GM10248 (cell line): ENCODE results near the gene MYL10.
"Not testable (repeated sequence)": the region's sequence is repeated elsewhere in the genome, so short reads cannot be mapped to it uniquely, and the experiment has no call there.

Experiments used
- CTCF ChIA-PET: fragments of 300-600 bp; sonication (Branson Sonifier 250); formaldehyde crosslinking; extraction: SDS; loops from one replicate; lab custom pipeline; 2021; ENCODE audit warnings: antibody characterized with exemption; lab: Yijun Ruan, JAX
- POLR2A ChIA-PET: fragments of 350-650 bp; sonication (Branson Sonifier 250); formaldehyde crosslinking; extraction: SDS; loops from one replicate; lab custom pipeline; 2020; ENCODE audit warnings: antibody characterized with exemption; lab: Yijun Ruan, JAX
- DNase-seq: peaks from one replicate; pipeline ENCODE4 v3.0.0; 2012; ENCODE audit errors: extremely low spot score
- TF ChIP-seq, protein P1 (sequence below): IDR thresholded peaks from 2 replicates; pipeline ENCODE4 v1.5.1; 2012; ENCODE audit warnings: mild to moderate bottlenecking, low read depth; ENCODE audit errors: extremely low read depth, missing control alignments, control extremely low read depth

MYL10 gene

DNA sequence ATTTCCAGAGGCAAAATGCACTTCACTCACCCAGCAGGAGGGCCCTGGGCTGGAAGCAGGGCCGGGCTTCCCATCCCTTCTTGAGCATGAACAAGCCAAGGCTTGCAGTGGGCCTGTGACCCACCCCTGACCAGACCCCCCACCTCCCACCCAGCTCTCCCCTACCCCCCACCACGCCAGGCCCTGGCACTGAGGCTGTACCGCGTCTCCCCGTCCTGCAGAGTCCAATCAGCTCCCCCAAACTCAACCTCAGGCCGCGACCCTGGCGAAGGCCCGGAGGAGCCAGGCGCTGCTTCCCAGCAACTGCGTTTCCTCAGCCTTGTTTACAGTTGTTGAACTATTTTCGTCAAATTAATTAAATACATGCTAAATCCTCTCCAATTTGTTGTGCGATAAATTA lies 16.9 kb upstream of the MYL10 start:
- TF ChIP-seq, protein P1, sequence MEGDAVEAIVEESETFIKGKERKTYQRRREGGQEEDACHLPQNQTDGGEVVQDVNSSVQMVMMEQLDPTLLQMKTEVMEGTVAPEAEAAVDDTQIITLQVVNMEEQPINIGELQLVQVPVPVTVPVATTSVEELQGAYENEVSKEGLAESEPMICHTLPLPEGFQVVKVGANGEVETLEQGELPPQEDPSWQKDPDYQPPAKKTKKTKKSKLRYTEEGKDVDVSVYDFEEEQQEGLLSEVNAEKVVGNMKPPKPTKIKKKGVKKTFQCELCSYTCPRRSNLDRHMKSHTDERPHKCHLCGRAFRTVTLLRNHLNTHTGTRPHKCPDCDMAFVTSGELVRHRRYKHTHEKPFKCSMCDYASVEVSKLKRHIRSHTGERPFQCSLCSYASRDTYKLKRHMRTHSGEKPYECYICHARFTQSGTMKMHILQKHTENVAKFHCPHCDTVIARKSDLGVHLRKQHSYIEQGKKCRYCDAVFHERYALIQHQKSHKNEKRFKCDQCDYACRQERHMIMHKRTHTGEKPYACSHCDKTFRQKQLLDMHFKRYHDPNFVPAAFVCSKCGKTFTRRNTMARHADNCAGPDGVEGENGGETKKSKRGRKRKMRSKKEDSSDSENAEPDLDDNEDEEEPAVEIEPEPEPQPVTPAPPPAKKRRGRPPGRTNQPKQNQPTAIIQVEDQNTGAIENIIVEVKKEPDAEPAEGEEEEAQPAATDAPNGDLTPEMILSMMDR, result no peak
- POLR2A ChIA-PET, result no interaction called here
- DNase-seq, result peak; percentile 10
- CTCF ChIA-PET, result no interaction called here

- peak; percentile 6 for DNase-seq
- ChIA-PET CTCF (no interaction called here), POLR2A (no interaction called here)
- TF ChIP-seq, protein P1, result no peak
Measured at GRCh38 chr7:101644879-101645278, 15.8 kb upstream of the MYL10 start.

DNA sequence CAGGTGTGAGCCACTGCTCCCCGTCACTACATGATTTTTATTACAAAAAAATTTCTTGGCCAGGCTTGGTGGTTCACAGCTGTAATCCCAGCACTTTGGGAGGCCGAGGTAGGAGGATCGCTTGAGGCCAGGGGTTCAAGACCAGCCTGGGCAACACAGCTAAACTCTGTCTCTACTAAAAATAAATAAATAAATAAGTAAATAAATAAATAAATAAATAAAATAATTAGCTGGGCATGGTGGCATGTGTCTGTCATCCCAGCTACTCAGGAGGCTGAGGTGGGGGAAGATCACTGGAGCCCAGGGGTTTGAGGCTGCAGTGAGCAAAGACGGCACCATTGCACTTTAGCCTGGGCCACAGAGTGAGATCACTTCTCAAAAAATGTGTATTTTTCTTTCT lies 10.0 kb upstream of the MYL10 start:
- DNase-seq, POLR2A ChIA-PET: not testable (repeated sequence)
- CTCF ChIA-PET, result interaction anchor here (1.2 to 1.6 kb wide), 4 partner anchors 8 to 37 kb away, joined by 3 to 4 read pairs (median 4); no protein-coding TSS in a partner anchor

- no peak for DNase-seq
- POLR2A ChIA-PET, result no interaction called here
- TF ChIP-seq, protein P1, result no peak
- CTCF ChIA-PET, result interaction anchor here (1.3 kb wide), 1 partner anchor 37 kb away, joined by 3 read pairs; no protein-coding TSS in a partner anchor
Measured at GRCh38 chr7:101636822-101637623, 7.9 kb upstream of the MYL10 start.

GRCh38 chr7:101635484-101635883 lies 6.4 kb upstream of the MYL10 start:
- ChIA-PET POLR2A (no interaction called here), CTCF (no interaction called here)
- TF ChIP-seq, protein P1, result no peak
- no peak for DNase-seq

- DNase-seq, result no peak
- ChIA-PET CTCF (no interaction called here), POLR2A (no interaction called here)
- TF ChIP-seq, protein P1, result no peak
Measured at GRCh38 chr7:101634196-101634717, 5.2 kb upstream of the MYL10 start.

- ChIA-PET CTCF (no interaction called here), POLR2A (no interaction called here)
- DNase-seq, result no peak
- TF ChIP-seq, protein P1, result no peak
Measured at GRCh38 chr7:101633511-101633910, 4.4 kb upstream of the MYL10 start.
